AG09319 (cell line): ENCODE data around the gene ZNF277.

Experiments used
- DNase-seq: peaks from one replicate; pipeline ENCODE4 v3.0.0-alpha.2; 2010; ENCODE audit warnings: low read depth; ENCODE audit errors: extremely low read depth
- CTCF ChIP-seq: IDR thresholded peaks from 2 replicates; pipeline ENCODE4 v1.5.1; 2011; ENCODE audit warnings: low read depth, mild to moderate bottlenecking, inconsistent platforms, low read length, moderate library complexity

ZNF277 gene

DNA sequence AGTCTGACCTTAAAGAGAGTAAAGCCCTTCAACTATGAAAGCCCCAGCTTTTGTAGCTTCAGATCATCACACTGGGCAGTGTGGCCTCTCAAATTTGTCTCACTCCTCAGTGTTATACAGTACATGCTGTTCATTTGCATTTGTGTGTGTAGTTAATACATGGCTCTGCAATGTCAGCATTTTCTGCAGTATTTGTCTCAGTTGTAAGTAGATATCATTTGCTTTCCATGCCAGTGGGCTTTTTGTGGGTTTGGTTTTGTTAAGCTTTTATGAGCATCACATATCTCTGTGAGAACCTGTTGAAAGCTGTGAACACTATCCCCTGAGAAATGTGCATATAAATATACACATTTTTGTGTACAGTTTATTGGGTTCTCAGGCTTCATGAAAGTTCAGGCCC, 57.0 kb downstream of the ZNF277 start:
- no peak for TF ChIP-seq CTCF
- no peak for DNase-seq

DNA sequence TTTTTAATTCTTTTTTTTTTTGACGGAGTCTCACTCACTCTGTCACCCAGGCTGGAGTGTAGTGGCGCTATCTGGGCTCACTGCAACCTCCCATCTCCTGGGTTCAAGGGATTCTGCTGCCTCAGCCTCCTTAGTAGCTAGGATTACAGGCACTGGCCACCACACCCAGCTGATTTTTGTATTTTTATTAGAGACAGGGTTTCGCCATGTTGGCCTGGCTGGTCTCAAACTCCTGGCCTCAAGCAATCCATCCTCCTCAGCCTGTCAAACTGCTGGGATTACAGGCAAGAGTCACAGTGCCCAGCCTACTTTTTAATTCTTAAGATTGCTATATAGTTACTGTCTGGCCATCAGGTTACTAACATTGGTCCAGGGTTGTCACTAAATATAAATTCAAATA, 59.6 kb downstream of the ZNF277 start:
- no peak for TF ChIP-seq CTCF
- no peak for DNase-seq

DNA sequence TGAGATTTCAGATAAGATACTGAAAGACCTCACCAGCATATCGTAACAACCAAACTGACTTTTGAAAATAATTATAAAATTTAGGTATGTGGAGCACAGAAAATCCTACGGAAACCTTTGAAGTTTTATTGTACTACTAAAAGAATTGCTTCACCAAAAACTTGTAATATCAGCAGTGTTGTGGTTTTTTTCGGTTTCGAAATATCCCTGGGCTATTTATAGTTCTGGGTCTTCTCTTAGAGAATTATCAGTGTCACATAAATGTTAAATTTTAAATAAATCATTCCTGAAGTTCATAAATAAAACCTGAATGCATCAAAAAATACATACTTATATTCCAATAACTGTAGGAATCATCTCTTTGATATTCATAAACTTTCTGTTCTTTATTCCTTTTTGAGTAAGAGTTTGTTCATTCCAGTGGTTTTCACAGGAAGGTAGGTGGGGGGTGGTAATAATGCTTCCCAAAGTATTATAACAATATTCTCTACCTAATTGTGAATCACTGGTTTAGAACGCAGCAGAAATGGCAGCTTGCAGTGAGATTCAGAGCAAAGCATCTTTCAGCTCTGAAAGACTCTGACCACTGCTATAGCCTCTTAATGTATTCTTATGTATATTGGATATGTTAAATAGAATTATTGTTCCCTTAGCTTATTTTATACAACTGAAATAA, 60.2 kb downstream of the ZNF277 start:
- TF ChIP-seq CTCF = no peak
- DNase-seq = no peak

DNA sequence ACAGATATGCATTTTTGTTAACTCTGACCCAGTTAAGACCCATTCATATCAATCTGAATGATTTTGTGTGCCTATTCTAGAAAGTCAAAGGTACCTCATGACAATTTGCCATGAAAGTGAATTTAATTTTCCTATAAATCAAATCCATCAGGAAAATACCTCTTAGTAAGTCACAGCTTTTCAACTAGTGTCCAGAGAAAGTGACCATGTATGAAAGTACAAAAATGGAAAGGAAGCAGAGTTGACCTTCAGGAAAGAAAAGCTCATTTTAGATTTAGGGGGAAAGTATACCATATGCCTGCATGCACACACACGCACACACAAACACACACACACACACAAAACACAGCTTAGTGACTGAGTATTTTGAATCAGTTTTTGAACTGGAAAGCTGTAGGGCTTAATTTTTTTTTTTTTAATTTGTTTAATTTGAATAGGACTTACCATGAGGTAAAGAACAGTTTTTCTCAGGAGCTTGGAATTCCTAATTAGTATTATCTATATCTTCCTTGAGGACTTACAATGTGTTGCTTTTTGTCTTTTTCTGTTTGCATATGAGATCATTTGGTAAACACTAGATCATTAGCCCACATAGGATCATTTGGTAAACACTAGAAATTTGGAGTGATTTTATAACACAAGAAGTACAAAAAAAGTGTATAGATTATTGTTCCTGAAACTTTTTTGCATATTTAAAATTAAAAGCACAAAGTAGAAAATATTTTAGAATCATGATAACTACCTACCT, 61.6 kb downstream of the ZNF277 start:
- no peak for TF ChIP-seq CTCF
- DNase-seq = no peak

DNA sequence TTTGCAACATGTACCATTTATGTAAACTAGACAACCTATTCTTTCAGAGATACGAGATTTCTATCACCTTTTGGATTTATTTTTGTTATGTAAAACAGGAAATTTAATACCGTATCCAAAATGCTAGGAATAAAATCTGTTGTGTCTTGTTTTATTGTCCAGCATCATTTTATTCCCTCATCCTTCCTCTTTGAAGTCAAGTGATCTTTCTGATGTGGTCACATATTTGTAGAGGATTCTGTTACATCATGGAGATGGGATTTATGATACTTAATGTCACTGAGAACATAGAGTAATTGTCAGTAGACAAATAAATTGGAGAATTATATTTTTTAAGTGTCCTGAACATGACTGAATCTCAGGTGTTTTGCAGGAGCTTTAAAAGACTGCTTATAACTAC, 64.7 kb downstream of the ZNF277 start:
- no peak for DNase-seq
- TF ChIP-seq CTCF = no peak

DNA sequence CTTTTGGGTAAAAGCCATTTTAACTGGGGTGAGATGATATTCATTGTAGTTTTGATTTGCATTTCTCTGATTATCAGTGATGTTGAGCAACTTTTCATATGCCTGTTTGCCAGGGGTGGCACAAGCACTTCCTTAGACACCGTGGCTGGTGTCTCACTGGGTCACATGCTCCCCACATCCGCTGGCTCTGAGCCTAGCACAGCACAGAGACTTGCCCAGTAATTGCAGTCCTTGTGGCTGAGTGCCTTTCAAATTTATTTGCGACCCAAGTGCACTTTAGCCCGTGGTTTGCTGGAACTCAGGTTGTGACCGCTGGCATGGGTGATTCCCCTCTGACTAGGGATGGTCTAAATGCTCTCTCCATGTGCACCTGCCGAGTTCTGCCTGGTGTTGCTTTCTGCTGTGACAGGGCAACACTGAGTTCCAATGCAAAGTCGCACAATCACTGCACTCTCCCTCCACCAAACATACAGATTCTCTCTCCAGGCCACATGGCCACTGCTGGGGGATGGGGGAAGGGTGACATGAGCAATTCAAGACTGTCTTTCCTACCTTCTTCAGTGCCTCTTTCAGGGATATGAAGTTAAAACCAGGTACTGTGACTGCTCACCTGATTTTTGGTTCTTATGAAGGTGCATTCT, 66.5 kb downstream of the ZNF277 start:
- TF ChIP-seq CTCF = no peak
- no peak for DNase-seq

DNA sequence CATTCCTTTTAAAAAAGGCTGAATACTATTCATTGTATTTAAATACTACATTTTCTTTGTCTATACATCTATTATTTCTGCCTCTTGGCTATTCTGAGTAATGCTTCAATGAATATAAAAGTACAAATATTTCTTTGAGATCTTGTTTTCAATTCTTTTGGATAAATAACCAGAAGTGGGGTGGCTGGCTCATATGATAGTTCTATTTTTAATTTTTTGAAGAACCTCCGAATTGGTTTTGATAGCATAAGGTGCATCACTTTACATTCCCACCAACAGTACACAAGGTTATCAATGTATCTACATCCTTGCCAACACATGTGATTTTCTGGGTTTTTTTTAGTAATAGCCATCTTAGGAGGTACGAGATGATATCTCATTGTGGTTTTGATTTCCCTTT, 72.5 kb downstream of the ZNF277 start:
- DNase-seq = no peak
- no peak for TF ChIP-seq CTCF
